OCI-LY3 (cell line): ENCODE results near the gene UBE2L6.

Experiments used
- H2AFZ ChIP-seq: fragments of 200-600, 300-600 bp; shearing (Covaris generic); 2 replicates; pipeline ENCODE4 v1.6.0; 2014; ENCODE audit warnings: antibody characterized with exemption, low read depth, low read length
- H3K27ac ChIP-seq: fragments of 200-600, 300-600 bp; sonication (generic); 2 replicates; pipeline ENCODE4 v1.5.1; 2014; ENCODE audit warnings: mild to moderate bottlenecking, low read length, moderate library complexity, mixed read lengths
- H3K27me3 ChIP-seq: fragments of 200-600, 300-600 bp; sonication (generic); 2 replicates; pipeline ENCODE4 v1.6.1; 2014; ENCODE audit warnings: low read depth, low read length, mixed read lengths
- H3K36me3 ChIP-seq: fragments of 200-600, 300-600 bp; sonication (generic); replicated peaks from 2 replicates; pipeline ENCODE3; 2014; ENCODE audit warnings: low read depth, low read length, mixed read lengths
- H3K4me1 ChIP-seq: fragments of 300-600, 200-600 bp; sonication (generic); 2 replicates; pipeline ENCODE4 v1.6.1; 2014; ENCODE audit warnings: low read length, mixed read lengths
- H3K4me2 ChIP-seq: fragments of 200-600, 300-600 bp; sonication (generic); 2 replicates; pipeline ENCODE4 v1.6.1; 2014; ENCODE audit warnings: low read length, mixed read lengths
- H3K4me3 ChIP-seq: fragments of 300-600, 200-600 bp; sonication (generic); 2 replicates; pipeline ENCODE4 v1.5.1; 2014; ENCODE audit warnings: antibody characterized with exemption, mild to moderate bottlenecking, low read length, moderate library complexity
- H3K79me2 ChIP-seq: fragments of 300-600, 200-600 bp; shearing (Covaris generic); 2 replicates; pipeline ENCODE4 v1.6.1; 2014; ENCODE audit warnings: mild to moderate bottlenecking, low read length, mixed read lengths
- H3K9ac ChIP-seq: fragments of 300-600, 200-600 bp; shearing (Covaris generic); 2 replicates; pipeline ENCODE4 v1.6.0; 2014; ENCODE audit warnings: mild to moderate bottlenecking, low read length, moderate library complexity
- H3K9me3 ChIP-seq: fragments of 200-600, 300-600 bp; shearing (Covaris generic); 2 replicates; pipeline ENCODE4 v1.6.1; 2014; ENCODE audit warnings: low read length, mixed read lengths; ENCODE audit not compliant: insufficient read depth
- H4K20me1 ChIP-seq: fragments of 200-600, 300-600 bp; sonication (generic); 2 replicates; pipeline ENCODE4 v1.6.1; 2016; ENCODE audit warnings: low read length, mixed read lengths; ENCODE audit not compliant: insufficient read depth
- CTCF ChIP-seq: fragments of 200-600, 300-600 bp; sonication (generic); IDR thresholded peaks from 2 replicates; pipeline ENCODE4 v1.5.1; 2014; ENCODE audit warnings: antibody characterized with exemption, low read length, low read depth
- EZH2phosphoT487 ChIP-seq: fragments of 200-600 bp; shearing (Covaris generic); IDR thresholded peaks from 2 replicates; pipeline ENCODE4 v1.6.1; 2018; ENCODE audit warnings: antibody characterized with exemption, mixed run types, low read depth

Gene UBE2L6

GRCh38 chr11:57584341-57584740, 16.9 kb upstream of the UBE2L6 start:
- Histone ChIP-seq H4K20me1 (no peaks in the 10 kb centered on the region), H3K4me3 (peak overlapping the region; percentile 25; the same call in 1 of the 2 replicates), H3K4me1 (peaks cover 43% of the 10 kb centered on the region), H3K27ac (peak overlapping the region; percentile 66), H3K9me3 (peaks cover 5% of the 10 kb centered on the region; the same call in 1 of the 2 replicates), H3K9ac (peak overlapping the region; percentile 38; the same call in 1 of the 2 replicates), H3K4me2 (peak overlapping the region; percentile 55), H3K79me2 (no peaks in the 10 kb centered on the region), H3K36me3 (peaks cover 6% of the 10 kb centered on the region), H3K27me3 (no peaks in the 10 kb centered on the region), H2AFZ (peak overlapping the region; percentile 66)
- TF ChIP-seq CTCF (no peak), EZH2phosphoT487 (no peak)

- H3K9me3 ChIP-seq, result no peaks in the 10 kb centered on the region
- TF ChIP-seq EZH2phosphoT487, result no peak
- no peak for TF ChIP-seq CTCF
- H2AFZ ChIP-seq, result no peak overlapping the region
- no peak overlapping the region for H3K9ac ChIP-seq
- no peaks in the 10 kb centered on the region for H3K36me3 ChIP-seq
- no peaks in the 10 kb centered on the region for H4K20me1 ChIP-seq
- H3K79me2 ChIP-seq, result no peaks in the 10 kb centered on the region
- no peak overlapping the region for H3K4me3 ChIP-seq
- no peak overlapping the region for H3K4me2 ChIP-seq
- H3K4me1 ChIP-seq, result no peaks in the 10 kb centered on the region
- H3K27me3 ChIP-seq, result no peaks in the 10 kb centered on the region
- H3K27ac ChIP-seq, result no peak overlapping the region
Observed at GRCh38 chr11:57574061-57574460, 6.6 kb upstream of the UBE2L6 start.

GRCh38 chr11:57571606-57572005, 4.1 kb upstream of the UBE2L6 start:
- H3K4me2 ChIP-seq, result no peak overlapping the region
- no peaks in the 10 kb centered on the region for H3K27me3 ChIP-seq
- TF ChIP-seq CTCF (no peak), EZH2phosphoT487 (no peak)
- H3K9me3 ChIP-seq, result no peaks in the 10 kb centered on the region
- no peaks in the 10 kb centered on the region for H3K36me3 ChIP-seq
- no peak overlapping the region for H3K9ac ChIP-seq
- H3K79me2 ChIP-seq, result peaks cover 8% of the 10 kb centered on the region
- peaks cover 6% of the 10 kb centered on the region for H3K4me1 ChIP-seq
- no peak overlapping the region for H2AFZ ChIP-seq
- no peak overlapping the region for H3K4me3 ChIP-seq
- no peak overlapping the region for H3K27ac ChIP-seq
- no peaks in the 10 kb centered on the region for H4K20me1 ChIP-seq

- Histone ChIP-seq H3K4me3 (peak overlapping the region; percentile 91), H3K9ac (peak overlapping the region; percentile 86), H2AFZ (peak overlapping the region; percentile 96), H3K79me2 (peaks cover 40% of the 10 kb centered on the region), H3K36me3 (no peaks in the 10 kb centered on the region), H4K20me1 (no peaks in the 10 kb centered on the region), H3K27me3 (no peaks in the 10 kb centered on the region), H3K4me1 (peaks cover 17% of the 10 kb centered on the region), H3K27ac (peak overlapping the region; percentile 72), H3K4me2 (peak overlapping the region; percentile 84), H3K9me3 (no peaks in the 10 kb centered on the region)
- TF ChIP-seq CTCF, result no peak
- no peak for TF ChIP-seq EZH2phosphoT487
Observed at GRCh38 chr11:57568330-57568766, 876 bp upstream of the UBE2L6 start.
